Mesendoderm (in vitro differentiated cells): ENCODE measurements around the gene PSORS1C2.

Source experiments
- DNase-seq: peaks from one replicate; pipeline ENCODE4 v3.0.0; 2013
- H2AK5ac ChIP-seq: 2 replicates; pipeline ENCODE4 v1.6.1; 2013; ENCODE audit warnings: low read length, inconsistent platforms
- H2BK120ac ChIP-seq: 2 replicates; pipeline ENCODE4 v1.6.1; 2013; ENCODE audit warnings: low read depth, mild to moderate bottlenecking, low read length, moderate library complexity, mixed read lengths
- H2BK15ac ChIP-seq: replicated peaks from 2 replicates; pipeline ENCODE4 v1.6.1; 2013; ENCODE audit warnings: low read depth, mild to moderate bottlenecking, moderate library complexity
- H2BK5ac ChIP-seq: 2 replicates; pipeline ENCODE4 v1.6.1; 2013; ENCODE audit warnings: low read length, inconsistent platforms
- H3K18ac ChIP-seq: 2 replicates; pipeline ENCODE4 v1.6.1; 2013; ENCODE audit warnings: mild to moderate bottlenecking, low read length, mixed read lengths
- H3K23ac ChIP-seq: one replicate; pipeline ENCODE4 v1.6.1; 2013; ENCODE audit warnings: low read length
- H3K27ac ChIP-seq: 2 replicates; pipeline ENCODE4 v1.5.1; 2013; ENCODE audit warnings: low read depth, mild to moderate bottlenecking, inconsistent platforms, low read length, moderate library complexity
- H3K27me3 ChIP-seq: 2 replicates; pipeline ENCODE4 v1.6.1; 2013; ENCODE audit warnings: low read length, control low read depth, mild to moderate bottlenecking, inconsistent platforms; ENCODE audit not compliant: insufficient read depth, poor library complexity
- H3K36me3 ChIP-seq: 2 replicates; pipeline ENCODE4 v1.6.1; 2013; ENCODE audit warnings: low read length, inconsistent platforms; ENCODE audit not compliant: control insufficient read depth, insufficient read depth
- H3K4ac ChIP-seq: one replicate; pipeline ENCODE4 v1.6.1; 2013; ENCODE audit warnings: low read depth, mild to moderate bottlenecking, low read length, moderate library complexity
- H3K4me1 ChIP-seq: 2 replicates; pipeline ENCODE4 v1.6.1; 2013; ENCODE audit warnings: low read depth, low read length, inconsistent platforms; ENCODE audit not compliant: control insufficient read depth
- H3K4me2 ChIP-seq: 2 replicates; pipeline ENCODE4 v1.6.1; 2013; ENCODE audit warnings: low read length
- H3K4me3 ChIP-seq: 2 replicates; pipeline ENCODE4 v1.5.1; 2013; ENCODE audit warnings: mild to moderate bottlenecking, low read length
- H3K56ac ChIP-seq: one replicate; pipeline ENCODE4 v1.6.1; 2013; ENCODE audit warnings: low read length
- H3K79me1 ChIP-seq: 2 replicates; pipeline ENCODE4 v1.6.1; 2013; ENCODE audit warnings: low read length, inconsistent platforms
- H3K79me2 ChIP-seq: 2 replicates; pipeline ENCODE4 v1.6.1; 2013; ENCODE audit warnings: mild to moderate bottlenecking, low read length; ENCODE audit not compliant: control insufficient read depth, insufficient read depth
- H3K9ac ChIP-seq: 2 replicates; pipeline ENCODE4 v1.6.1; 2013; ENCODE audit warnings: low read length, inconsistent platforms
- H4K5ac ChIP-seq: one replicate; pipeline ENCODE4 v1.6.1; 2013; ENCODE audit warnings: low read length
- H4K8ac ChIP-seq: one replicate; pipeline ENCODE4 v1.6.1; 2013; ENCODE audit warnings: low read depth, mild to moderate bottlenecking, control low read depth, low read length, moderate library complexity
- WGBS: extraction: QIAGEN DNeasy Blood & Tissue Kit; methylation state at CpG from one replicate; pipeline ENCODE4 v1.1.7; 2013; ENCODE audit warnings: low lambda C conversion rate, missing lambda C conversion rate; ENCODE audit not compliant: insufficient coverage; ENCODE audit errors: extremely low coverage; 5-methylcytosine and 5-hydroxymethylcytosine counted together

The PSORS1C2 gene

DNA sequence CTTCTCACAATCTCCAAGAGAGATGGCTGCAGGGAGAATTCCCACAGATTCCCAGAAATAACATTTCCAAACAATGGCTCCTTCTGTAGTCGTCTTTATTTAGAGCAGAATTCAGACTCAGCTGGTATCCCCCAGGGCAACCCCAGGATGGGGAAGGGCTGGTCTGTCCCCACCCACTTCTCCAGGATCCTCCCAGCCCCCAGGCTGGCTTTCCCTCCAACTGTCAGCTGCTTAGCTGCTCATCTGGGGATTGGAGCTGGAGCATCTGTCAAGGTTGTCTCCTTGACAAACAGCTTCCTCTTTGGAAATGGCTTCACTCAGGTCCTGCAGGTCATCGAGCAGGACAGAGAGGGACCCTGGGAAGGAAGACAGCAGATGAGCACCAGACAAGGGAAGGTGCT is 3.5 kb upstream of the PSORS1C2 start:
- no peak overlapping the region for H3K4me3 ChIP-seq
- no peak overlapping the region for H2BK120ac ChIP-seq
- no peak overlapping the region for H3K27ac ChIP-seq
- whole genome bisulfite sequencing, result no CpG with 5 or more reads among the region's 2 CpGs
- H3K4me2 ChIP-seq, result no peak overlapping the region
- H3K9ac ChIP-seq, result peak overlapping the region; percentile 31
- no peak overlapping the region for H4K8ac ChIP-seq
- no peaks in the 10 kb centered on the region for H3K27me3 ChIP-seq
- no peak overlapping the region for H4K5ac ChIP-seq
- no peak overlapping the region for H3K4ac ChIP-seq
- H2BK15ac ChIP-seq, result no peak overlapping the region
- H3K79me2 ChIP-seq, result no peaks in the 10 kb centered on the region
- H3K23ac ChIP-seq, result no peak overlapping the region
- H3K56ac ChIP-seq, result peak overlapping the region; percentile 40
- no peaks in the 10 kb centered on the region for H3K79me1 ChIP-seq
- H3K18ac ChIP-seq, result no peak overlapping the region
- H2AK5ac ChIP-seq, result no peak overlapping the region
- H3K36me3 ChIP-seq, result peaks cover 2% of the 10 kb centered on the region
- peak; percentile 73 for DNase-seq
- H2BK5ac ChIP-seq, result no peak overlapping the region
- peaks cover 13% of the 10 kb centered on the region for H3K4me1 ChIP-seq

DNA sequence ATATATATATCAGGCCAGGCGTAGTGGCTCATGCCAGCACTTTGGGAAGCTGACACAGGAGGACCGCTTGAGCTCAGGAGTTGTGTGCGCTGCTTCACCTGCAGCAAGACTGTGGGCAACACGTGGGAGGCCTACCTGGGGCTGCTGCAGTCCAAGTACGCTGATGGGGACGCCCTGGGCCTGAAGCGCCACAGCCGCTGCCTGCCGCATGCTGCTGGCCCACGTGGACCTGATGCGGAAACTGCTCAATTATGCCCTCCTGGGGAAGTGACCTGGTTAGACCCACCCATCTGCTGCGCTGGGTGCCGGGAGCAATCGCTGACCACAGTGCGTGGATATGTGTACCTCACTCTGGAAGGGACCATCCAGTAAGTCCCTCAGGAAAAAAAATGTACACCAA is 1.8 kb upstream of the PSORS1C2 start:
- Histone ChIP-seq H3K18ac (no peak overlapping the region), H3K27ac (no peak overlapping the region), H3K79me2 (no peaks in the 10 kb centered on the region), H3K9ac (no peak overlapping the region), H4K5ac (no peak overlapping the region), H3K27me3 (no peaks in the 10 kb centered on the region), H2BK15ac (no peak overlapping the region), H3K4me3 (no peak overlapping the region), H3K4me1 (peaks cover 13% of the 10 kb centered on the region), H2AK5ac (no peak overlapping the region), H3K36me3 (peaks cover 2% of the 10 kb centered on the region), H3K79me1 (no peaks in the 10 kb centered on the region), H4K8ac (no peak overlapping the region), H3K4ac (no peak overlapping the region), H3K23ac (no peak overlapping the region), H2BK5ac (no peak overlapping the region), H2BK120ac (no peak overlapping the region), H3K56ac (peak overlapping the region; percentile 63), H3K4me2 (no peak overlapping the region)
- WGBS, result no CpG with 5 or more reads among the region's 15 CpGs
- DNase-seq, result no peak

- Histone ChIP-seq H4K8ac (no peak overlapping the region), H3K23ac (no peak overlapping the region), H3K27ac (no peak overlapping the region), H3K27me3 (no peaks in the 10 kb centered on the region), H3K56ac (peak overlapping the region; percentile 65), H2BK15ac (no peak overlapping the region), H2BK120ac (no peak overlapping the region), H3K9ac (no peak overlapping the region), H3K18ac (no peak overlapping the region), H3K4me1 (peaks cover 13% of the 10 kb centered on the region), H4K5ac (no peak overlapping the region), H3K4me3 (no peak overlapping the region), H3K4ac (no peak overlapping the region), H2BK5ac (peak overlapping the region; percentile 40), H3K79me1 (no peaks in the 10 kb centered on the region), H2AK5ac (no peak overlapping the region), H3K4me2 (no peak overlapping the region), H3K36me3 (no peaks in the 10 kb centered on the region), H3K79me2 (no peaks in the 10 kb centered on the region)
- DNase-seq, result peak; percentile 94
- WGBS, result no CpG with 5 or more reads among the region's 4 CpGs
These were observed 733 bp upstream of the PSORS1C2 start for GRCh38 chr6:31139599-31139998.

DNA sequence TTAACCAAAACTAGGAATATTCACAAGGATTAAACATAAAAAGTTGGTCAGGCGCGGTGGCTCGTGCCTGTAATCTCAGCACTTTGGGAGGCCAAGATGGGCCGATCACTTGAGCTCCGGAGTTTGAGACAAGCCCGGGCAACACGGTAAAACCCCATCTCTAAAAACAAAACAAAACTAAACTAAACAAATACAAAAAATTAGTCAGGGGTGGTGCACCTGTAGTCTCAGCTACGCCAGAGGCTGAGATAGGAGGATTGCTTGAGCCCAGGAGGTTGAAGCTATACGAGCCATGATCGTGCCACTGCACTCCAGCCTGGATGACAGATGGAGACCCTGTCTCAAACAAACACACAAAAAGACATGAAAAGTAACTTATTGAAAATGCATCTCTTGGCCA is 3.2 kb downstream of the PSORS1C2 start:
- Histone ChIP-seq H3K4ac (no peak overlapping the region), H3K9ac (no peak overlapping the region), H3K18ac (no peak overlapping the region), H3K79me2 (no peaks in the 10 kb centered on the region), H3K27me3 (no peaks in the 10 kb centered on the region), H4K5ac (no peak overlapping the region), H2BK15ac (no peak overlapping the region), H3K36me3 (no peaks in the 10 kb centered on the region), H3K27ac (no peak overlapping the region), H3K23ac (no peak overlapping the region), H3K4me2 (no peak overlapping the region), H3K79me1 (no peaks in the 10 kb centered on the region), H3K4me1 (peaks cover 8% of the 10 kb centered on the region), H4K8ac (no peak overlapping the region), H2BK120ac (no peak overlapping the region), H3K56ac (no peak overlapping the region), H3K4me3 (no peak overlapping the region), H2AK5ac (no peak overlapping the region), H2BK5ac (no peak overlapping the region)
- DNase-seq, result no peak
- WGBS, result no CpG with 5 or more reads among the region's 10 CpGs

- no peak overlapping the region for H3K4me2 ChIP-seq
- no peak overlapping the region for H3K27ac ChIP-seq
- no peaks in the 10 kb centered on the region for H3K79me2 ChIP-seq
- H4K8ac ChIP-seq, result no peak overlapping the region
- no peak overlapping the region for H4K5ac ChIP-seq
- H2BK5ac ChIP-seq, result no peak overlapping the region
- no peak for DNase-seq
- peak overlapping the region; percentile 15 for H3K56ac ChIP-seq
- H3K18ac ChIP-seq, result no peak overlapping the region
- no peak overlapping the region for H3K23ac ChIP-seq
- H3K79me1 ChIP-seq, result no peaks in the 10 kb centered on the region
- H3K4me3 ChIP-seq, result no peak overlapping the region
- WGBS, result no CpG with 5 or more reads among the region's 6 CpGs
- H3K4me1 ChIP-seq, result peaks cover 3% of the 10 kb centered on the region
- no peak overlapping the region for H2AK5ac ChIP-seq
- H3K36me3 ChIP-seq, result no peaks in the 10 kb centered on the region
- H3K9ac ChIP-seq, result no peak overlapping the region
- no peak overlapping the region for H2BK120ac ChIP-seq
- no peak overlapping the region for H3K4ac ChIP-seq
- no peak overlapping the region for H2BK15ac ChIP-seq
- H3K27me3 ChIP-seq, result no peaks in the 10 kb centered on the region
These were observed 6.1 kb downstream of the PSORS1C2 start for GRCh38 chr6:31132806-31133205.

- WGBS, result no CpG with 5 or more reads among the region's 3 CpGs
These were observed 7.3 kb downstream of the PSORS1C2 start for GRCh38 chr6:31131595-31131994.

More at GRCh38 chr6:31131595-31131994, 7.3 kb downstream of the PSORS1C2 start:
- Histone ChIP-seq H3K27ac (no peak overlapping the region), H3K4me3 (no peak overlapping the region), H3K4ac (no peak overlapping the region), H3K23ac (no peak overlapping the region), H3K79me1 (no peaks in the 10 kb centered on the region), H3K27me3 (no peaks in the 10 kb centered on the region), H4K8ac (no peak overlapping the region), H3K9ac (no peak overlapping the region), H3K18ac (no peak overlapping the region), H3K36me3 (no peaks in the 10 kb centered on the region), H2BK120ac (no peak overlapping the region), H2AK5ac (no peak overlapping the region), H2BK5ac (no peak overlapping the region), H2BK15ac (no peak overlapping the region), H3K4me2 (no peak overlapping the region), H4K5ac (no peak overlapping the region), H3K4me1 (no peaks in the 10 kb centered on the region), H3K56ac (no peak overlapping the region), H3K79me2 (no peaks in the 10 kb centered on the region)
- DNase-seq, result peak; percentile 26
